Measurements from ENCODE around the gene TPCN1.

Gene TPCN1

GRCh38 chr12:113262710-113263109, 41.4 kb downstream of the TPCN1 start:
- no peak for DNase-seq (ENCODE audit: low read depth in 2 of 2)

- no peak for DNase-seq (ENCODE audit: low read depth in 2 of 2)
Observed at GRCh38 chr12:113263431-113263963, 42.2 kb downstream of the TPCN1 start.

- DNase-seq (ENCODE audit: low read depth in 2 of 2), result no peak
Observed at GRCh38 chr12:113266106-113266895, 45.0 kb downstream of the TPCN1 start.

- no peak for DNase-seq (ENCODE audit: low read depth in 2 of 2)
Observed at GRCh38 chr12:113267621-113268020, 46.4 kb downstream of the TPCN1 start.

GRCh38 chr12:113268136-113268535, 46.9 kb downstream of the TPCN1 start:
- no peak for DNase-seq (ENCODE audit: low read depth in 2 of 2)

GRCh38 chr12:113268621-113269020, 47.4 kb downstream of the TPCN1 start:
- DNase-seq (ENCODE audit: low read depth in 2 of 2), result no peak

- DNase-seq (ENCODE audit: low read depth in 2 of 2), result no peak
Observed at GRCh38 chr12:113269257-113269943, 48.1 kb downstream of the TPCN1 start.

- no peak for DNase-seq (ENCODE audit: low read depth in 2 of 2)
Observed at GRCh38 chr12:113270709-113271009, 49.4 kb downstream of the TPCN1 start.

GRCh38 chr12:113271466-113271852, 50.2 kb downstream of the TPCN1 start:
- DNase-seq (ENCODE audit: low read depth in 2 of 2), result no peak

GRCh38 chr12:113271853-113272561, 50.7 kb downstream of the TPCN1 start:
- no peak for DNase-seq (ENCODE audit: low read depth in 2 of 2)

GRCh38 chr12:113273053-113273725, 51.9 kb downstream of the TPCN1 start:
- DNase-seq (ENCODE audit: low read depth in 2 of 2), result no peak

GRCh38 chr12:113274848-113275247, 53.6 kb downstream of the TPCN1 start:
- DNase-seq (ENCODE audit: low read depth in 2 of 2), result no peak

- no peak for DNase-seq (ENCODE audit: low read depth in 2 of 2)
Observed at GRCh38 chr12:113276306-113276705, 55.0 kb downstream of the TPCN1 start.

GRCh38 chr12:113276946-113277500, 55.8 kb downstream of the TPCN1 start:
- no peak for DNase-seq (ENCODE audit: low read depth in 2 of 2)

- no peak for DNase-seq (ENCODE audit: low read depth in 2 of 2)
Observed at GRCh38 chr12:113277511-113277910, 56.2 kb downstream of the TPCN1 start.

GRCh38 chr12:113278141-113278540, 56.9 kb downstream of the TPCN1 start:
- DNase-seq (ENCODE audit: low read depth in 2 of 2), result no peak

GRCh38 chr12:113278633-113279032, 57.4 kb downstream of the TPCN1 start:
- no peak for DNase-seq (ENCODE audit: low read depth in 2 of 2)

- DNase-seq (ENCODE audit: low read depth in 2 of 2), result no peak
Observed at GRCh38 chr12:113284751-113285150, 63.5 kb downstream of the TPCN1 start.

- DNase-seq (ENCODE audit: low read depth in 2 of 2), result no peak
Observed at GRCh38 chr12:113285679-113286610, 64.7 kb downstream of the TPCN1 start.

GRCh38 chr12:113286712-113287111, 65.4 kb downstream of the TPCN1 start:
- DNase-seq (ENCODE audit: low read depth in 2 of 2), result no peak

Data from activated CD8-positive, alpha-beta memory T cell treated with anti-CD3 and anti-CD28 coated beads for 4 hours (primary cell).